Large intestine (tissue), 3 donors: ENCODE results near the gene INTS6. TPM values are rescaled to one million over a fixed set of nuclear protein-coding genes. Genes with fewer than 3 reads are reported as not detected.

Source experiments
- DNase-seq, 2 donors: peaks; one replicate each; pipeline versions ENCODE4 v3.0.0 to v3.0.0-alpha.2; 2013
- H3K27ac ChIP-seq: one replicate; pipeline ENCODE4 v1.5.1; 2013; ENCODE audit warnings: low read length
- H3K27me3 ChIP-seq: 2 replicates; pipeline ENCODE4 v1.6.1; 2013; ENCODE audit warnings: low read length; ENCODE audit not compliant: control insufficient read depth, insufficient read depth
- H3K36me3 ChIP-seq: 2 replicates; pipeline ENCODE4 v1.6.1; 2013; ENCODE audit warnings: low read length; ENCODE audit not compliant: control insufficient read depth, insufficient read depth
- H3K4me1 ChIP-seq: one replicate; pipeline ENCODE4 v1.6.1; 2013; ENCODE audit warnings: low read length; ENCODE audit not compliant: control insufficient read depth, insufficient read depth
- H3K4me3 ChIP-seq: one replicate; pipeline ENCODE4 v1.5.1; 2013; ENCODE audit warnings: low read length
- H3K9me3 ChIP-seq: one replicate; pipeline ENCODE4 v1.6.1; 2013; ENCODE audit warnings: mild to moderate bottlenecking, low read depth, low read length, moderate library complexity; ENCODE audit not compliant: control insufficient read depth
- WGBS: methylation state at CpG from one replicate; pipeline ENCODE4 v1.1.5; 2013; ENCODE audit warnings: low lambda C conversion rate; ENCODE audit not compliant: insufficient coverage; 5-methylcytosine and 5-hydroxymethylcytosine counted together
- polyA plus RNA-seq: library from polyadenylated mRNA; unstranded; fragments of 120-200 nt; gene quantifications from one replicate; pipeline ENCODE4 v1.2.1, GENCODE V29; 2013

INTS6 gene
- polyA plus RNA-seq, 1 donor = 24.4 TPM

- Histone ChIP-seq H3K27me3 (no peaks in the 10 kb centered on the region), H3K9me3 (no peaks in the 10 kb centered on the region), H3K36me3 (no peaks in the 10 kb centered on the region), H3K4me1 (no peaks in the 10 kb centered on the region), H3K4me3 (no peak overlapping the region), H3K27ac (no peak overlapping the region)
- DNase-seq = no peak
- 100% methylated on average over 2 of the region's 9 CpGs for WGBS
Measured at GRCh38 chr13:51347099-51347498, 105.7 kb downstream of the INTS6 start.

- Histone ChIP-seq H3K27me3 (no peaks in the 10 kb centered on the region), H3K9me3 (no peaks in the 10 kb centered on the region), H3K27ac (no peak overlapping the region), H3K4me3 (no peak overlapping the region), H3K36me3 (no peaks in the 10 kb centered on the region), H3K4me1 (no peaks in the 10 kb centered on the region)
- DNase-seq = no peak
- no CpG with 5 or more reads among the region's 2 CpGs for WGBS
Measured at GRCh38 chr13:51346397-51346796, 106.4 kb downstream of the INTS6 start.

- H3K9me3 ChIP-seq = no peaks in the 10 kb centered on the region
- WGBS = no CpG with 5 or more reads among the region's 5 CpGs
Measured at GRCh38 chr13:51343475-51343874, 109.4 kb downstream of the INTS6 start.

GRCh38 chr13:51342706-51343105 is 110.1 kb downstream of the INTS6 start:
- WGBS = 100% methylated on average over 1 of the region's 4 CpGs
- no peaks in the 10 kb centered on the region for H3K27me3 ChIP-seq
- H3K27ac ChIP-seq = no peak overlapping the region
- H3K36me3 ChIP-seq = no peaks in the 10 kb centered on the region
- DNase-seq = no peak
- H3K4me3 ChIP-seq = no peak overlapping the region
- no peaks in the 10 kb centered on the region for H3K4me1 ChIP-seq
- no peaks in the 10 kb centered on the region for H3K9me3 ChIP-seq

More at GRCh38 chr13:51343475-51343874, 109.4 kb downstream of the INTS6 start:
- H3K4me1 ChIP-seq = no peaks in the 10 kb centered on the region
- no peaks in the 10 kb centered on the region for H3K36me3 ChIP-seq
- no peaks in the 10 kb centered on the region for H3K27me3 ChIP-seq
- H3K4me3 ChIP-seq = no peak overlapping the region
- H3K27ac ChIP-seq = no peak overlapping the region
- DNase-seq = no peak

GRCh38 chr13:51341791-51342190 is 111.0 kb downstream of the INTS6 start:
- no CpG with 5 or more reads among the region's 4 CpGs for WGBS
- Histone ChIP-seq H3K9me3 (no peaks in the 10 kb centered on the region), H3K36me3 (no peaks in the 10 kb centered on the region), H3K4me3 (no peak overlapping the region), H3K27me3 (no peaks in the 10 kb centered on the region), H3K4me1 (no peaks in the 10 kb centered on the region), H3K27ac (no peak overlapping the region)
- no peak for DNase-seq

GRCh38 chr13:51341232-51341631 is 111.6 kb downstream of the INTS6 start:
- WGBS = no CpG with 5 or more reads among the region's 2 CpGs
- no peak overlapping the region for H3K27ac ChIP-seq
- no peaks in the 10 kb centered on the region for H3K4me1 ChIP-seq
- H3K4me3 ChIP-seq = no peak overlapping the region
- no peaks in the 10 kb centered on the region for H3K36me3 ChIP-seq
- no peaks in the 10 kb centered on the region for H3K27me3 ChIP-seq
- H3K9me3 ChIP-seq = no peaks in the 10 kb centered on the region
- peak in 1 of 2 donors; percentile 5 for DNase-seq

- Histone ChIP-seq H3K9me3 (no peaks in the 10 kb centered on the region), H3K36me3 (no peaks in the 10 kb centered on the region), H3K27ac (no peak overlapping the region), H3K4me3 (no peak overlapping the region), H3K27me3 (no peaks in the 10 kb centered on the region), H3K4me1 (no peaks in the 10 kb centered on the region)
- no peak for DNase-seq
- WGBS = 61% methylated on average over 2 of the region's 4 CpGs
Measured at GRCh38 chr13:51339952-51340732, 112.7 kb downstream of the INTS6 start.

GRCh38 chr13:51339354-51339753 is 113.5 kb downstream of the INTS6 start, which contains the start of gene SERPINE3:
Gene SERPINE3, plus strand, starts transcription at chr13:51339691. Its CDS starts 1,401 bp downstream, at chr13:51341092.
- 90% methylated on average over 4 of the region's 11 CpGs for WGBS
- DNase-seq = no peak
- Histone ChIP-seq H3K9me3 (no peaks in the 10 kb centered on the region), H3K36me3 (no peaks in the 10 kb centered on the region), H3K4me1 (no peaks in the 10 kb centered on the region), H3K4me3 (no peak within 1 kb of the TSS), H3K27ac (no peak within 1 kb of the TSS), H3K27me3 (no peaks in the 10 kb centered on the region)

- no CpG with 5 or more reads among the region's 5 CpGs for WGBS
- H3K4me3 ChIP-seq = no peak overlapping the region
- no peak overlapping the region for H3K27ac ChIP-seq
Measured at GRCh38 chr13:51336746-51337145, 116.1 kb downstream of the INTS6 start.

GRCh38 chr13:51333826-51334225 is 119.0 kb downstream of the INTS6 start:
- Histone ChIP-seq H3K4me1 (no peaks in the 10 kb centered on the region), H3K27ac (no peak overlapping the region), H3K9me3 (no peaks in the 10 kb centered on the region), H3K27me3 (no peaks in the 10 kb centered on the region), H3K36me3 (no peaks in the 10 kb centered on the region), H3K4me3 (no peak overlapping the region)
- no peak for DNase-seq

More at GRCh38 chr13:51336746-51337145, 116.1 kb downstream of the INTS6 start:
- Histone ChIP-seq H3K27me3 (no peaks in the 10 kb centered on the region), H3K36me3 (no peaks in the 10 kb centered on the region), H3K9me3 (no peaks in the 10 kb centered on the region), H3K4me1 (no peaks in the 10 kb centered on the region)
- DNase-seq = no peak

- Histone ChIP-seq H3K27me3 (no peaks in the 10 kb centered on the region), H3K4me1 (no peaks in the 10 kb centered on the region), H3K9me3 (no peaks in the 10 kb centered on the region), H3K36me3 (no peaks in the 10 kb centered on the region), H3K4me3 (no peak overlapping the region), H3K27ac (no peak overlapping the region)
- no peak for DNase-seq
Measured at GRCh38 chr13:51333421-51333820, 119.4 kb downstream of the INTS6 start.
